GM12891 (cell line): ENCODE measurements around the gene DPPA3.

Source experiments
- POLR2A ChIP-seq: IDR thresholded peaks from 2 replicates; pipeline ENCODE4 v1.6.1; 2011; ENCODE audit warnings: low read depth, low read length, control low read depth
- POLR2AphosphoS5 ChIP-seq: IDR thresholded peaks from 2 replicates; pipeline ENCODE4 v1.6.1; 2011; ENCODE audit warnings: low read depth, low read length, control low read depth
- TAF1 ChIP-seq: IDR thresholded peaks from 2 replicates; pipeline ENCODE4 v1.6.1; 2011; ENCODE audit warnings: low read depth, low read length, control low read depth

- TF ChIP-seq POLR2AphosphoS5 (no peak), POLR2A (no peak), TAF1 (no peak)
Observed at GRCh38 chr12:7661741-7662140, 49.5 kb upstream of the DPPA3 start.
